HG03442 (cell line): ENCODE data around the gene C18orf63.
A peak's percentile ranks its signal among the peaks of the same experiment; 100 is the strongest.

Experiments used
- ATAC-seq: cut with Tn5 transposase; IDR thresholded peaks from one replicate; pipeline ENCODE4 v1.9.1; 2021; ENCODE audit warnings: mild to moderate bottlenecking, moderate library complexity; ENCODE audit not compliant: unreplicated experiment

C18orf63 gene

GRCh38 chr18:74373428-74373827, 57.8 kb downstream of the C18orf63 start:
- no peak for ATAC-seq

DNA sequence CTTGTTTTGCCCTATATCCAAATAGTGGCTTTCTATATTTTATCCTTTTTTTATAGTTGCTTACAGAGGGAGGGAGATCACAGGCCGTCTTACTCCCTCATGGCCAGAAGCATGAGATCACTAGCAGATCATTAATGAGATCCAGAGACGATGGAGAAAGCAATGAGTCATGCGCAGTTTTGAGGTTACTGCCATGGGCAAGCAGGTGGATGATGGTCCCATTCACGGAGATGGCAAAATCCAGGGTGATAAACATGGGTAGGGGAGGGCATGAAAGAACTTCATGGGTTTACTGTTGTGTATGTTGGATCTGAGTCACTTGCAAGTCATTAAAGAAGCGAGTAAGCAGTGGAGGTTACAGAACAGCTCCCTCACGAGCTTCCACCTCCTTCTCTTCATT, 60.4 kb downstream of the C18orf63 start:
- no peak for ATAC-seq

GRCh38 chr18:74376523-74376922, 60.9 kb downstream of the C18orf63 start:
- ATAC-seq: no peak

DNA sequence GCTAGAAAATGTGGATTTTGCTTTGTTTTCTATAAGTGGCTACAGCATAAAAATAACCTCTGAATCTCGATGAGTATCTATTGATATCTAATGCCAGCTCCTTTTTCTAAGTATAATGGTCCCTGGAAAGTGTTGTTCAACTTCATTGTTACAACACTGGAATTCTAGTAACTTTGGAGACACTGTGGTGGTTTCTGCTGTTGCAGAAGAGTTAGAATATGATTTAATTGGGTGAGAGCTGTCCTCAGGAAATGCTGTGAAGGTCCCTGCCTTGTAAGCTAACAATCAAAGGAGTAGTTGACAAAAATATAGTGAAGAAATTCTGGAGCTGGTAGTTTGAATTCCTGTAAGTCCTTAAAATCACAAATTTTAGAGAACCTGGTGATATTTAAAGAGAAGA, 62.1 kb downstream of the C18orf63 start:
- ATAC-seq: no peak

GRCh38 chr18:74378179-74378682, 62.6 kb downstream of the C18orf63 start:
- ATAC-seq: peak; percentile 50

- no peak for ATAC-seq
These were observed 65.3 kb downstream of the C18orf63 start for GRCh38 chr18:74380916-74381315.

- ATAC-seq: no peak
These were observed 66.1 kb downstream of the C18orf63 start for GRCh38 chr18:74381621-74382295.

- no peak for ATAC-seq
These were observed 66.9 kb downstream of the C18orf63 start for GRCh38 chr18:74382481-74383017.

DNA sequence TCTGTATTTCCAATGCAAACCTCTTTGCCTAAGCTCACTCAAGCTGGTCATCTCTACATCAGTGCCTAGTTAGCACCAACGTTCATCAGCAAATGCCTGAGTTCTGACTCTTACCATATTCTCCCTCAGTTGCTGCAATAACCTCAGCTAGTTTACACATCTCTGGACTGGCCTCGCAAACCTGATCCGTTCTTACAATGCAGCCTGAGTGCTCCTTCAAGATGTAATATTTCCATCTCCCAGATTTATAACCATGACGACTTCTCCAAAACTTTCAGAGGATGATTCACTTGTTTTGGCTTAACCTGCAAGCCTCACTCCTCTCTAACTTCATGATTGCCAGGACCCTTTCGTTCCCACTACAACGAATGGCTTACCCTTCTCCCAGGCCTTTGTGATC, 71.7 kb downstream of the C18orf63 start:
- no peak for ATAC-seq

GRCh38 chr18:74388227-74388626, 72.6 kb downstream of the C18orf63 start:
- ATAC-seq: no peak

DNA sequence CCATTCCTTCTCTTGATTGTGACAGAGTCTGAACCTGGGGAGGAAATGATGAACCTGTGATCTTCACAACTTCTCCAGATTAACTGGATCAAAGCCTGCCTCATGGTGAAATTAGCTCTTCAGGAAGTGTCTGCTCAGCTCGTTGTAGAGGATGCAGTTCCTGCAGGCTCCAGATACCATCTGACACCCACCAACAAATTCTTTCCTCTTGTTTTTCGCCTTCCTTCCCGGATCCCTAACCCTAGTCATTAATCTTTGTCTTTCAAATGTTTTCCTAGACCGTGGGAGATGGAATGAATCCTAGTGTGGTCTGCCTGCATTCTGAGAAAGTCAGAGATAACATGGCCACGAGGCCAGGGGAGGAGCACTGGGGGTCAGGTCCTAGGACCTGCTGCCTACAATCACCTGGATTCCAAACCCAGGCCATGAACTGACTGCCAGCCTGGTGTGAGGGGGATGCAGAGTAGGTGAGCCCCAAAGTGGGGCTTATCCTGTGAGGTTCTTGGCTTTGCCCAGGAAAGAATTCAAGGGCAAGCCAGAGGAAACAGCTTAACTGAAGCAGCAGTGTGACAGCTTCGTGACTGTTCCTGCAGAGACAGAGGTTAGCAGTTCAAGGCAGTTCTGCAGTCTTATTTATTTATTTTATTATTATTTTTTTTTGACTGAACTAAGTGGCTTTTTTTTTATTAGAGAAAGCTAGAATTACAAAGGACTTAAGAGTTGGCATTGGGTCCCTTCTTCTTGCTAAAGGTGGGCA, 73.7 kb downstream of the C18orf63 start:
- ATAC-seq: no peak

GRCh38 chr18:74389991-74390390, 74.4 kb downstream of the C18orf63 start:
- no peak for ATAC-seq

DNA sequence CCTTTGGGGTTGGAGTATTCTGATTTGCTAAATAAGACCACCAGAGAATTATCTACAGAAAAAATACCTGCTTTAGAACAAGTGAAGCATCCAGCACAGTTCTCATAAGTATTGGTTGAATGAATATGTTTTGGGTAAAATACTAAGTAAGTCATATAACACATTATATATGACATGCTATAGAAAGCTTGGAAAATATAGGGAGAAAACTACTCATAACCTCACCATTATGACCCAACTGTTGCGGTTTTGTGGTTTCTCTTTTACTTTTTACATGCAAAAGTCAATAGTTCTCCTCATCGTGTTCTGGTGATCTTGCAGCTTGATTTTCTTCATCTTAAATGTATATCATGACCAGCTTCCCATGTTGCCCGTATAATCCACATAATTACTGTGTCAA, 75.3 kb downstream of the C18orf63 start:
- no peak for ATAC-seq

DNA sequence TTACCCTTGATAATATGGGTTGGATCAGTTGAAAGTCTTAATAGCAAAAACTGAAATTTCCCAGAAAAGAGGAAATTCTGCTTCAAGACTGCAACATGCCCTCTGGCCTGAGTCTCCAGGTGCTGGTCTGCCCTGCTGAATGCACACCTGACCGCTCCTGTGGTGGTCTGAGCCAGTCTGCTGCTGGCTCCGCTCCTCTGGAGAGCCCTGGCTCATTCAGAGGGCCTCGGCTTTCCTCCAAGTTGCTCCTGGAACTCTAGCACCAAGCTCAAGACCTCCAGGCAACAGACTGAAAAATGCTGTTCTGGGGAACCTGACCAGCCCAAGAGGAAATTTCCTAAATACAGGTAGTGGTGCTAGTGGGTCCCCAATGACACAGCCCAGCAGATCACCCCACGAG, 76.7 kb downstream of the C18orf63 start:
- ATAC-seq: no peak

DNA sequence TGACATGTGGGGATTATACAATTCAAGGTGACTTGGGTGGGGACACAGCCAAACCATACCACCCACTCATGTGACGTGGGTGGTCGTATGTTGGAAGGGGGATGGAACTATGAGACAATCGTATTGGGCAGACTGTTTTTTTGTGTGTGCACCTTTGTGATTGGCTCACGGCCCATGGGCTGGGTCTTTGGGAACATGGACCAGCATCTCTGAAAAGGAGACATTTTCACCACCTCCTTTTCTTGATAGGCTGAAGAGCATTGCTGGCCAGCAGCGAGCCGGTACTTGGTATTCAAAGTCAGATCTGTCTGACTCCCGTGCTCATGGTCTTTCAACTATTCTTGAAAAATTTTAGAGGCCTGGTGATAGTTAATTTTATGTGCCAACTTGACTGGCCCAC, 79.4 kb downstream of the C18orf63 start:
- no peak for ATAC-seq

GRCh38 chr18:74395648-74396154, 80.1 kb downstream of the C18orf63 start:
- ATAC-seq: no peak

- no peak for ATAC-seq
These were observed 80.8 kb downstream of the C18orf63 start for GRCh38 chr18:74396171-74397169.

- ATAC-seq: no peak
These were observed 81.9 kb downstream of the C18orf63 start for GRCh38 chr18:74397572-74397971.

DNA sequence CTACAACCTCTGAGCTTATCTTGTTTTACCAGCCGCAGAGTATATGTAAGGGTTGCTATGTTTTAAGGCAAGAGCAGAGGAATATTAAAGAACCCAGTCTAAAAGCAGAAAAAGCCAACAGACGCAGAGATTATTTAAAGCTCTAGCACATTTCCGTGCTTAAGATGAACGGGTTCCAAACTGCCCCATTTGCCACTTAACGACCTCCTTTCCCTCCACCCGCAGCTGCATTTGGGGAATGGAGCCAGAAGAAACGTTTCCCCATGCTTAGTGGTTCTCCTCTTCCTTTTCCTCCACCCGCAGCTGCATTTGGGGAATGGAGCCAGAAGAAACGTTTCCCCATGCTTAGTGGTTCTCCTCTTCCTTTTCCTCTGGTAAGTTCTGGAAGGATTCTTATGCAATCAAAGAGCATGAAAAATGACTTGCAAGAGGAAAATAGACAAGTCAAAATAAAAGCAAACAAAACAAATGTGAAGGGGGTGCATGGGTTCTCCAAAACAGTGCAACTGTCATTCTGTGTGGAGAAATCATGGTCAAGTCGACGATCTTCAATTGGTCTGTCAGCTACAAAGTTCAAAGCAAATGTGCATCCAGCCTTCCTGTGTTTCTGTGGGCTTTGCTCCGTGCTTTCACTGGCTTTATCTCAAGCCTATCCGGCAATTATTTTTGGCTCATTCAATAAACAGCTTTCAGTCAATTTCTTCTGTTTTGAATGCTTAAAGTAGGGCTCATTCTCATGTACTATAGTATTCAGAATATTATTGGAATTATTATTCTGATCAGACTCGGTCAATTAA, 83.7 kb downstream of the C18orf63 start:
- ATAC-seq: no peak

- no peak for ATAC-seq
These were observed 85.2 kb downstream of the C18orf63 start for GRCh38 chr18:74400813-74401212.
